HG03196 (cell line): ENCODE data around the gene LRP1.

Source experiments
- ATAC-seq: cut with Tn5 transposase; IDR thresholded peaks from one replicate; pipeline ENCODE4 v1.9.1; 2021; ENCODE audit not compliant: unreplicated experiment

The LRP1 gene

GRCh38 chr12:57208631-57209282, 80.5 kb downstream of the LRP1 start:
- ATAC-seq: no peak

DNA sequence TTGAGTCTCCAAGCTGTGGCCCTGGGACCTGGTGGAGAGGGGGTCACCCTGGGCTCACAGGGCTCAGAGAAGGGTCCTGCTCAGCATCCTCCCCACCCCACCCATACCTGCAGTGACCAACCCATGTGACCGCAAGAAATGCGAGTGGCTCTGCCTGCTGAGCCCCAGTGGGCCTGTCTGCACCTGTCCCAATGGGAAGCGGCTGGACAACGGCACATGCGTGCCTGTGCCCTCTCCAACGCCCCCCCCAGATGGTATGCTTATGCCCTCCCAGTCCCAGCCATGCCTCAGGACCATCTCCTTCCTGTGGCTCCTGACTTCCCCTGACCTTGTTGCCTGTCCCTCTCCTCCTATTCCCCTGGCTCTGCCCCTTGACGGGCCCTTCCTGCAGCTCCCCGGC, 81.6 kb downstream of the LRP1 start:
- ATAC-seq: no peak

- ATAC-seq: no peak
Measured at GRCh38 chr12:57210461-57210860, 82.2 kb downstream of the LRP1 start.

DNA sequence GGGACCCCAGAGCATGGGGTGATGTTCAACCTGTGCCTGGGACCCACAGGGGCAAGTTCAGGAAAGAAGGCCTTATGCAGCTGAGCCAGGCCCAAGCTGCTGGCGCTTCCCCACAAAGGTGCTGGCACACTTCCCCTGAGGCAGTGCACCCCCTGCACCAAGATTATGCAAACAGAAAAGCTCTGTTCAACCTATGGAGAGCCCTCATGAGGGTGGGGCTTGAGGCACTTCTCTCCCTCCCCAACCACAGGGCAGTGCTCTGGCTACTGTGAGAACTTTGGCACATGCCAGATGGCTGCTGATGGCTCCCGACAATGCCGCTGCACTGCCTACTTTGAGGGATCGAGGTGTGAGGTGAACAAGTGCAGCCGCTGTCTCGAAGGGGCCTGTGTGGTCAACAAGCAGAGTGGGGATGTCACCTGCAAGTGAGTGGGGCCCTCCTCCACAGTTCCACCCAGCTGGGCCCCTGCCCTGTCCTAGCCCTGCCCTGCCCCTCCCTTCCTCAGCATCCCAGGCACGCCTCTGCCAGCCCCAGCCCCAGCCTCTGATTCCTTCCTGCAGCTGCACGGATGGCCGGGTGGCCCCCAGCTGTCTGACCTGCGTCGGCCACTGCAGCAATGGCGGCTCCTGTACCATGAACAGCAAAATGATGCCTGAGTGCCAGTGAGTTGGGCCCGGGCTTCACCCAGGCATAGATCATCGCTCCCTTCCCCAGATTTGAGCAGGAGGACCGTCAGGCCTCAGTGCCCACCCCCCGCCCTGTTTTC, 82.8 kb downstream of the LRP1 start:
- ATAC-seq: no peak

- no peak for ATAC-seq
Measured at GRCh38 chr12:57211791-57212700, 83.8 kb downstream of the LRP1 start.

DNA sequence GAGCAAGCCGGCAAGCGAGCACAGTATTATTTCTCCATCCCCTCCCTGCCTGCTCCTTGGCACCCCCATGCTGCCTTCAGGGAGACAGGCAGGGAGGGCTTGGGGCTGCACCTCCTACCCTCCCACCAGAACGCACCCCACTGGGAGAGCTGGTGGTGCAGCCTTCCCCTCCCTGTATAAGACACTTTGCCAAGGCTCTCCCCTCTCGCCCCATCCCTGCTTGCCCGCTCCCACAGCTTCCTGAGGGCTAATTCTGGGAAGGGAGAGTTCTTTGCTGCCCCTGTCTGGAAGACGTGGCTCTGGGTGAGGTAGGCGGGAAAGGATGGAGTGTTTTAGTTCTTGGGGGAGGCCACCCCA, 84.4 kb downstream of the LRP1 start:
- ATAC-seq: no peak

DNA sequence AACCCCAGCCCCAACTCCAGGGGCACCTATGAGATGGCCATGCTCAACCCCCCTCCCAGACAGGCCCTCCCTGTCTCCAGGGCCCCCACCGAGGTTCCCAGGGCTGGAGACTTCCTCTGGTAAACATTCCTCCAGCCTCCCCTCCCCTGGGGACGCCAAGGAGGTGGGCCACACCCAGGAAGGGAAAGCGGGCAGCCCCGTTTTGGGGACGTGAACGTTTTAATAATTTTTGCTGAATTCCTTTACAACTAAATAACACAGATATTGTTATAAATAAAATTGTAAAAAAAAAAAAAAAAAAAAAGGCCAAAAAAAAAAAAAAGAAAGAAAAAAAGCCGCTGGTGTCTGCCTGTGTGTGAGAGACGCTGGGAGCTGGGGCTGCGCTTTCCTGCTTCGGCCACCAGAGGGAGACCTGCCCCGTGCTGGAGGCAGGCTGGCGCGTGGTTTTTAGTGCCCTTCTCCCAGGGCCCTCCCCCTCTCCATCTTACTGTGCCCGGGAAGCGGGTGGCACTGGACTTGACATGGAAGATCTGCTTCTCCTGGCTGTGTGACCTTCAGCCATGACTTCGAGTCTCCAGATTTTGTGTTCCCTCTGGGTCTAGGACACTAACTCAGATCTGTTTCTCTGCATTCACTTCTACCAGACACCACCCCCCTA, 84.9 kb downstream of the LRP1 start:
- peak; percentile 42 for ATAC-seq

DNA sequence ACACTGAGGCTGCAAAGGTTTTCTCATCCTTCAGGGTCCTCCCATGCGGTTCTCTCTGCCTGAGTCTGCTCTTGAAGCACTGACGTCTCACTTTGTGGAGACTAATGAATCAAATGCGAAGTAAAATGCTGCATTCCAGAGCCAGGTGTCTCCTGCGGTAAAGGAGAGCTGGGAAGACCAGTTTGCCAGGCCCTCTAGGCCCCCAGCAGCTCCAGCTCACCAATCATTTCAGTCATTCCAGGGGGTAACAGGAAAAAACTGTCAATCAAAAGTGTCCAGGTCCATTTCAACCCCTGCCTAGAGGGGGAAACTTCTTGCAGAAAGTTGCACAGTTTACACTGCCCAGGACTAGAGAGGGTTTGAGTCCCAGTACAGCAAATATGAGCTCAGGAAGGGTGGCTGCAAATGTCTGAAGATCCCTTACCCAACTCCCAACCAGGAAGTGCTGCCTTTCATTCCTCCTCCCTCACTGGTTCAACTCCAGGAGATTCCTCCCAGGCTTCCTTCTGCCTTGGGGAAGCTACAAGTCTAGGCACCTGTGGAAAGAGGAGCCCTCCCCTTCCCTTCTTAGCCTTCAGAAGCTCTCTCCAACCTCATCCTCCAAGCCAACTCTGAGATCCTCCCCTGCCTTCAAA, 85.6 kb downstream of the LRP1 start:
- ATAC-seq: no peak

DNA sequence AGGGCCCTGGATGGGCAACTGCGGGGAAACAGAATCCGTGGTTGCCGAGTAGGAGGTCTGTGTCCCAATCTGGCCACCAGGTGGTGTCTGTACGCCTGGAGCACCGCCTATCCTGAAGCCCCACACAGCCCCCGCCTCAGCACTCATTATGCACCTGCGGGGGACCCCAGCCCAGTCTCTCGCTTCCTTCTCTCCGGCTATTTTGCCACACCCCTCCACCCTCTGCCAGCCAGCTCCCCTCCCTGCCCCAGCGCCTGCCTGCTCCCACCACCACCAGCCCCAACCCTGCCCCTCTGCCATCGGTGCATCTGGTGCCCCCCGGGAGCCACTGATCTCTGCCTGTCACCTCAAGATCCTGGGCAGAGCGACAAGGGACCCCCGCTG, 86.1 kb downstream of the LRP1 start:
- no peak for ATAC-seq

DNA sequence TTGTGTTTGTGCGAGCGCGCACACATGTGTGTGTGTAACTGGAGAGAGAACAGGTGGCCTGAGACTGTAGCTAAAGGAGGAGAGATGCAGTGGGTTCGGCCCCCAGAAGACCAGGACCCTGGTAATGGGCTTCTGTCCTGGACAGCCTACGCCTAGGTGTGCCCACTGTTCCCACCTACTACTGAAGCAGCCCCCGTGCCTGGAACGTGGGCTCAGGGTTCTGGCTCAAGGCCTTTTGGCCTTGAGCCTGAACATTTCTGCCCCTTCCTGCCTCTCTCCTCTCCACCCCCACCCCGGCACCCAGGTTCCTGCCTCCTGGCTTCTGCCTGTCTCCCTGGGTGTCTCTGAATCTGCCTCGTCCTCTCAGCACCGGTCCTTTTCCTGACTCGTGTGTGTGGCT, 86.8 kb downstream of the LRP1 start:
- no peak for ATAC-seq

- no peak for ATAC-seq
Measured at GRCh38 chr12:57215668-57216013, 87.4 kb downstream of the LRP1 start.

GRCh38 chr12:57216014-57216911, 88.0 kb downstream of the LRP1 start, which contains the start of gene NXPH4:
TSS of gene NXPH4 (plus strand) at chr12:57216794. CDS start at chr12:57216970, 176 bp downstream.
- no peak for ATAC-seq

DNA sequence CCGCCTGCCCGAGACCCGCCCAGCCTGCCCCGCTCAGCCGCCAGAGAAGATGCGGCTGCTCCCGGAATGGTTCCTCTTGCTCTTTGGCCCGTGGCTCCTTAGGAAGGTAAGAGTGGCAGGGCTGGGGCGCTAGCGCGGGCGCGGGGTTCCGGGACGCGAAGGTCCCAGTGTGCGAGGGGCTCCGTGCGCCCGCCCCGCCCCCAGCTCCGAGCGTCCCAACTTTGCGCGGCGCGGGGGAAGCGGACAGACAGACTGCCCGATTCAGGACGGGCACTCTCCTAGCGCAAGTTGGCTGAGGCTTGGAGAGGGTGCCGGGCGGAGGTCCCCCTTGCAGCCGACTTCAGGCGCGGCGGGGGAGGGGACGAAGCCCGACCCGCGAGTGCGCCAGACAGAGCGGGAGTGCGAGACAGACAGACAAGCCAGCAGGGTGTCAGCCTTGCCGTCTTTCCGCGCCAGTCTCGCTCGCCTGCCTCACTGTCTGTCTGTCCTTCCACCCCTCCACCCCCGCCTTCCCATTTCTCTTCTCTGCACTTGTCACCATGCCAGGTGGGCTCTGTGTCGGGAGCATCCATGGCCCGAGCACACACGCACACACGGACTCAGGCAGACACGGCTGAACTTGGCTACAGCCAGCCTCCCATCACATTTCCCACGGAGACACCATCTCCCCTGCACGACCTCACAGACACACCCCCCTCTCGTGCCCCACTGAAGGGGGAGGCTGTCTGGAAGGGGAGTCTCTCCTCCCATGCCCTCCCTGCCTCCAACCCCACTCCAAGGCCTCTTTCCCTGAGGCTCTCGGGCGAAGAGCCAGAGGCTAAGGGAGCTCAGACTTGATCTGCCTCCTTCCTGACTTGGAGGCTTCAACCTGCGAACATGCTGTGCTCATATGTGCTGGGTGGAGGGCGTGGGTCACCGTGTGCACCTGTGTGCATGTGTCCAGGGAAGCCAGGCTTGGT, 88.9 kb downstream of the LRP1 start:
- ATAC-seq: no peak

DNA sequence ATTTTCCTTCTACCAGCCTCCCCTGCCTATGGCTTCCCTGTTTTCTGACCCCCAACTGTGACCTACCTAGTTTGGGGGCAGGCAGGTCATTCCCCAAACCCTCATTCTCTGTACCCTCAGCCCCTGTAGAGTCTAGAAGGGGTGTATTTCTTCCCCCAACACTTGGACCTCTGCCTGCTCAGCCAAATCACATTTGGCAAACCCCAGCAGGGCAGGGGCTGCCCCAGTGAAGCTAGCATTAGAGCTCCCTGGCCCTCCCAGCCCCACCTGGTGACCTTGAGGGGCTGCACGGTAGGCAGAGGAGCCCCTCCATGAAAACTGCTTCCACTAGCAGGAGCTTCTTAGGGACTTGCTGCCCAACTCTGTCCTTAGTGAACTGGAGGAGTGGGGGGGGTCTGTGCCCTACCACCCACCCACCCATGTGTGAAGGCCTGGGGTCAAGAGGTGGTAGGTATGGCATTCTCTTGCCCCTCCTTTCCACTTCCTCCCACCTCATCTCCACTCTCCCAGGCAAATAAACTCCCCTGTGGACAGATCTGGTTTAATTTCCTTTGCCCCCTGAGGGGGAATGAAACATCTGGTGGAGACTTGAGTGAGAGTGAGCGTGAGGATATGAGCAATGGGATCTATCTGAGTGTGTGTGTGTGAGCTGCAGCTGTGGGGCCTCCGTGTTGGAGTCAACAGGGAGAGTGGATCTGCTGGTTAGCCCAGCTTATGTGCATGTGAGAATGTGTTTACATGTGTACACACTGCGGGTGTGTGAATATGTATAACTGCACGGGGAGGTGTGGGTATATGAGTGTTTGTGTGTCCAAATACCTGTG, 90.0 kb downstream of the LRP1 start:
- no peak for ATAC-seq

GRCh38 chr12:57219205-57219992, 91.1 kb downstream of the LRP1 start:
- ATAC-seq: no peak

DNA sequence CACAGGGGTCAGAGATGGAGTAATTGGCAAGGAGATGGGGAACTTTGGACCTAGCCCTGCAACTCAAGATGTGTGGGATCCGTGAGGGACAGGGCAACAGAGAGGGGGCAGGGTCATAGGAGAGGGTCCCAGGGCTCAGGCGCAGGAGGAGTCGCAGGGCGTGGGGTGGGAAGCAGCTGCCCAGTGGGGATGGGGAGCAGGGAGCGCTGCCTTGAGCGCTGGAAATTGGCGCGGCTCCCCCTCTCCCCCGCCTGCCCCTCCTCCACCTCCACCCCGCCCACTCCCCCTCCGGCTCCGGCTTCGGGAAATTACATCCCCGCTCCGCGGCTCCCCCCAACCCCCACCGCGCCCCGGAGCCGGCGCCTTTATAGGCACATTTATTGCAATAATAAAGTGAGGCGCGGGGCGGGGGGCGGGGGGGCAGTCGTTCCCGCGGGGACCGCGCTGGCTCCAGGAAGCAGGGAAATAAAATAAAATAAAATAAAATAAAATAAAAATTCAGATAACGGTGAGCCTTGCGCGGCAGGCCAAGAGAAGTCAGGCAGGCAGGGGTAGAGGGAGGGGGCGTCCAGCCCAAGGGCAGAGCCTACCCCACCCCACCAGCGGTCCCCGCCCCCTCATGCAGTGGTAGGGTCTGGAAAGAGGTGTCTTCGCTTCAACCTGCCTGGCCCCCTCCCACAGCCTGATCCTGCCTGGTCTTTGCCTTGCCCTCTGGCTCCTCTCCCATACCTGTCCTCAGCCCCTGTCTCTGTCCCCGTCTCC, 91.9 kb downstream of the LRP1 start:
- no peak for ATAC-seq
